Mucosa of stomach (tissue), 1 donor: ENCODE measurements around the gene TMEM178B.

Source experiments
- H3K27me3 ChIP-seq: one replicate; pipeline ENCODE4 v1.7.0; 2013; ENCODE audit warnings: mild to moderate bottlenecking, low read length; ENCODE audit not compliant: control insufficient read depth, insufficient read depth
- H3K36me3 ChIP-seq: one replicate; pipeline ENCODE4 v1.7.0; 2013; ENCODE audit warnings: low read length; ENCODE audit not compliant: control insufficient read depth, insufficient read depth
- H3K4me1 ChIP-seq: one replicate; pipeline ENCODE4 v1.7.0; 2013; ENCODE audit warnings: mild to moderate bottlenecking, low read length; ENCODE audit not compliant: control insufficient read depth, insufficient read depth
- H3K4me3 ChIP-seq: one replicate; pipeline ENCODE4 v1.7.0; 2013; ENCODE audit warnings: low read length
- H3K9ac ChIP-seq: one replicate; pipeline ENCODE4 v1.7.0; 2013; ENCODE audit warnings: mild to moderate bottlenecking, low read length, moderate library complexity
- H3K9me3 ChIP-seq: one replicate; pipeline ENCODE4 v1.7.0; 2013; ENCODE audit warnings: mild to moderate bottlenecking, low read length, moderate library complexity; ENCODE audit not compliant: control insufficient read depth
- donor health status: Pancreatic carcinoma.

TMEM178B gene

GRCh38 chr7:141528399-141528798 lies 454.5 kb downstream of the TMEM178B start:
- H3K9ac ChIP-seq = no peak overlapping the region
- no peaks in the 10 kb centered on the region for H3K4me1 ChIP-seq
- no peaks in the 10 kb centered on the region for H3K9me3 ChIP-seq
- H3K36me3 ChIP-seq = no peaks in the 10 kb centered on the region
- H3K27me3 ChIP-seq = no peaks in the 10 kb centered on the region
- no peak overlapping the region for H3K4me3 ChIP-seq
